ENCODE measurements around the gene ARID1B. TPM values are rescaled to one million over a fixed set of nuclear protein-coding genes. Genes with fewer than 3 reads are reported as not detected.

Gene ARID1B
- total and polyA plus RNA-seq, 2 of the 4 experiments (the other 2 are of a cell fraction) = 14.5 to 20.1 TPM

DNA sequence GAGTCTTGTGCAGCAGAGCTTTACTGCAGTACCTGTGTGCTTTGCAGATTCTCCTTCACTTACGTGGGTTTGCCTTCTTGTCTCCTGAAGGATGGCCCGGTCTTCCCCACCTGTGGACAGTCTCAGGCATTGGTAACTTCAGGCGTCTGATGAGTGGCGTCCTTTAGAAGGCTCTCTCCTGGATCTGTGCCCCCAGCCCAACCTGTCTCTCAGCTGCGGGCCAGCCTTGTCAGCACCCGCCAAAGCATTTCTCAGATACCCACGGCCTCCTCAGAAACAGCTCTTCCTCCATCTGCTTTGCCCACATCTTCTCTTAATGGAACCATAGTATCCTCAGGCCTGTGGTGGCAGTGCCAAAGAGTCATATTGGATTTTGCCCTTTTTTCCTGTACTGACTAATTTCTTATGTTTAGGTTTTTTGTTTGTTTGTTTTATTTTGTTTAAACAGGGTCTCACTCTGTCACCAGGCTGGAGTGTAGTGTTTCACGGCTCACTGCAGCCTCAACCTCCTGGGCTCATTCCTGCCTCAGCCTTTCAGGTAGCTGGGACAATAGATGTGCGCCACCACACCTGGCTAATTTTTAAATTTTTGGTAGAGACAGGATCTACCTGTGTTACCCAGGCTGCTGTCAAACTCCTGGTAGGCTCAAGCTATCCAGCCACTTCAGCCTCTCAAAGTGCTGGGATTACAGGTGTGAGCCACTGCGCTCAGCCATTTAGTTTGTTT, 96.6 kb downstream of the ARID1B start:
- H2AK5ac ChIP-seq (ENCODE audit: low read depth, low read length) = no peak overlapping the region
- H3K23ac ChIP-seq (ENCODE audit: low read depth, low read length) = no peak overlapping the region; the same call in 1 of the 2 replicates
- H3K18ac ChIP-seq (ENCODE audit: low read depth, low read length) = no peak overlapping the region
- TF ChIP-seq POLR2A (IDR thresholded peaks at IDR 0.05; ENCODE audit: low read depth, low read length) (no peak), RFX5 (IDR thresholded peaks at IDR 0.05; ENCODE audit: low read depth, low read length) (no peak), USF2 (IDR thresholded peaks at IDR 0.05; ENCODE audit: low read depth, low read length) (no peak), MAFK (IDR thresholded peaks at IDR 0.05; ENCODE audit: low read depth, low read length) (no peak), FOS (IDR thresholded peaks at IDR 0.05; ENCODE audit: low read depth, low read length) (no peak), MXI1 (IDR thresholded peaks at IDR 0.05; ENCODE audit: borderline replicate concordance, low read depth, low read length) (no peak), RCOR1 (IDR thresholded peaks at IDR 0.05; ENCODE audit: insufficient replicate concordance, low read length) (no peak), CHD1 (IDR thresholded peaks at IDR 0.05; ENCODE audit: low read depth, low read length) (no peak), MAZ (IDR thresholded peaks at IDR 0.05; ENCODE audit: borderline replicate concordance, low read depth, low read length) (no peak), RAD21 (IDR thresholded peaks at IDR 0.05; ENCODE audit: low read length) (no peak), SMC3 (IDR thresholded peaks at IDR 0.05; ENCODE audit: low read depth, low read length) (no peak)
- TF ChIP-seq, protein P1, sequence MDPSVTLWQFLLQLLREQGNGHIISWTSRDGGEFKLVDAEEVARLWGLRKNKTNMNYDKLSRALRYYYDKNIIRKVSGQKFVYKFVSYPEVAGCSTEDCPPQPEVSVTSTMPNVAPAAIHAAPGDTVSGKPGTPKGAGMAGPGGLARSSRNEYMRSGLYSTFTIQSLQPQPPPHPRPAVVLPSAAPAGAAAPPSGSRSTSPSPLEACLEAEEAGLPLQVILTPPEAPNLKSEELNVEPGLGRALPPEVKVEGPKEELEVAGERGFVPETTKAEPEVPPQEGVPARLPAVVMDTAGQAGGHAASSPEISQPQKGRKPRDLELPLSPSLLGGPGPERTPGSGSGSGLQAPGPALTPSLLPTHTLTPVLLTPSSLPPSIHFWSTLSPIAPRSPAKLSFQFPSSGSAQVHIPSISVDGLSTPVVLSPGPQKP (IDR thresholded peaks at IDR 0.05; ENCODE audit: borderline replicate concordance, low read depth, low read length) = no peak
- TF ChIP-seq, protein P2, sequence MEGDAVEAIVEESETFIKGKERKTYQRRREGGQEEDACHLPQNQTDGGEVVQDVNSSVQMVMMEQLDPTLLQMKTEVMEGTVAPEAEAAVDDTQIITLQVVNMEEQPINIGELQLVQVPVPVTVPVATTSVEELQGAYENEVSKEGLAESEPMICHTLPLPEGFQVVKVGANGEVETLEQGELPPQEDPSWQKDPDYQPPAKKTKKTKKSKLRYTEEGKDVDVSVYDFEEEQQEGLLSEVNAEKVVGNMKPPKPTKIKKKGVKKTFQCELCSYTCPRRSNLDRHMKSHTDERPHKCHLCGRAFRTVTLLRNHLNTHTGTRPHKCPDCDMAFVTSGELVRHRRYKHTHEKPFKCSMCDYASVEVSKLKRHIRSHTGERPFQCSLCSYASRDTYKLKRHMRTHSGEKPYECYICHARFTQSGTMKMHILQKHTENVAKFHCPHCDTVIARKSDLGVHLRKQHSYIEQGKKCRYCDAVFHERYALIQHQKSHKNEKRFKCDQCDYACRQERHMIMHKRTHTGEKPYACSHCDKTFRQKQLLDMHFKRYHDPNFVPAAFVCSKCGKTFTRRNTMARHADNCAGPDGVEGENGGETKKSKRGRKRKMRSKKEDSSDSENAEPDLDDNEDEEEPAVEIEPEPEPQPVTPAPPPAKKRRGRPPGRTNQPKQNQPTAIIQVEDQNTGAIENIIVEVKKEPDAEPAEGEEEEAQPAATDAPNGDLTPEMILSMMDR (conservative IDR thresholded peaks at IDR 0.05; ENCODE audit: low read depth, low read length) = no peak
- peaks cover 36% of the 10 kb centered on the region for H3K9me1 ChIP-seq (ENCODE audit: insufficient read depth, low read length)
- intact Hi-C loops (cut with micrococcal nuclease) = no loop called here
- H3K4me1 ChIP-seq (ENCODE audit: control insufficient read depth, insufficient read depth, low read length) = peaks cover 6% of the 10 kb centered on the region
- H2BK120ac ChIP-seq (ENCODE audit: low read depth, low read length) = no peak overlapping the region
- peaks cover 60 to 83% of the 10 kb centered on the region in 2 experiments for H3K79me1 ChIP-seq (ENCODE audit: low read depth in 1 of 2, low read length in 2 of 2)
- WGBS, 2 experiments (ENCODE audit: extremely low coverage in 2 of 2, insufficient read length in 1 of 2) = 80% methylated on average over 1 of the region's 10 CpGs; no CpG with 5 or more reads in 1 of the 2 experiments
- H2BK5ac ChIP-seq (ENCODE audit: low read depth, low read length, poor library complexity, severe bottlenecking) = no peak overlapping the region
- H3K9ac ChIP-seq (ENCODE audit: low read depth, low read length) = no peak overlapping the region
- BruUV-seq (replicated peaks) = no TSS peak
- no peak overlapping the region for H4K8ac ChIP-seq (ENCODE audit: low read depth in 2 of 2, low read length in 2 of 2)
- H3K9me3 ChIP-seq (ENCODE audit: control insufficient read depth, insufficient read depth, low read length) = no peaks in the 10 kb centered on the region
- peaks cover 2% of the 10 kb centered on the region; the same call in 1 of the 2 replicates for H3K36me3 ChIP-seq (ENCODE audit: control insufficient read depth, insufficient read depth, low read length)
- H2AK9ac ChIP-seq (replicated peaks; ENCODE audit: low read depth, low read length, poor library complexity) = no peak overlapping the region
- CTCF ChIA-PET = no interaction called here
- no peak overlapping the region for H2BK20ac ChIP-seq (ENCODE audit: low read depth, low read length)
- POLR2A ChIA-PET (ENCODE audit: unreplicated experiment) = no interaction called here
- no peak overlapping the region for H4K91ac ChIP-seq (ENCODE audit: insufficient read depth, low read depth, low read length)
- no peak overlapping the region for H3K4me3 ChIP-seq (ENCODE audit: insufficient read depth, low read depth, low read length)
- H3K4ac ChIP-seq (ENCODE audit: low read depth, low read length) = no peak overlapping the region
- peaks cover 69% of the 10 kb centered on the region for H4K20me1 ChIP-seq (ENCODE audit: insufficient read depth, low read length)
- DNase-seq (no peak), ATAC-seq (ENCODE audit: low read depth) (no peak)
- dilution Hi-C loops (cut with HindIII; ENCODE audit: low sequenced_read_pairs, unreplicated experiment) = no loop called here
- H2BK15ac ChIP-seq (ENCODE audit: low read depth, low read length) = no peak overlapping the region
- in situ Hi-C loops (cut with MboI; ENCODE audit: low sequenced_read_pairs) = no loop called here
- no peak overlapping the region for H3K56ac ChIP-seq (ENCODE audit: extremely low read depth, insufficient read depth, low read length)
- H3K27me3 ChIP-seq (ENCODE audit: control insufficient read depth, insufficient read depth, low read length) = no peaks in the 10 kb centered on the region
- H4K5ac ChIP-seq (ENCODE audit: low read depth, low read length) = no peak overlapping the region
- H3K14ac ChIP-seq (replicated peaks; ENCODE audit: low read depth, low read length) = no peak overlapping the region
- H3K4me2 ChIP-seq (ENCODE audit: low read depth, low read length) = no peak overlapping the region
- no peak overlapping the region for H3K27ac ChIP-seq (ENCODE audit: insufficient read depth, low read length)
- H2AFZ ChIP-seq (replicated peaks; ENCODE audit: low read length, poor library complexity) = no peak overlapping the region

All from IMR-90 (cell line).